GM12872 (cell line): ENCODE results near the gene SLC2A8.

ENCODE experiments used
- TF ChIP-seq, protein P1 (sequence below): IDR thresholded peaks from 3 replicates; pipeline ENCODE4 v1.5.1; 2011; ENCODE audit warnings: low read depth, mild to moderate bottlenecking, low read length, moderate library complexity; ENCODE audit not compliant: insufficient read depth

The SLC2A8 gene

DNA sequence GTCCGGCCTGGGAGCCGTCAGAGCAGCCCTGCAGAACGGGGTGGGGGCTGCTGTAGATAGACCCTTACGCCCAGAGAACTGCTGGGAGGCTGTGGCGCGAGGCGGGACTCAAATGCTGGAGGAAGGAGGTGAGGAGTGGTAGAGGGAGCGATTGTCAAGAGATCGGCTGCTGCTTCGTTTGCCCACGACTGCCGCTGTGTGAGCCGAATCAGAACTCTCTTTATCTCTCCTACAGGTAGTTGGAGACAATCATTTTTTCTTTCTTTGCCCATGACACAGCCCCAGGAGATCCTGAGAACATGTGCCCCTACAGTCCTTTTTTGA, 27.7 kb downstream of the SLC2A8 start:
- TF ChIP-seq, protein P1, sequence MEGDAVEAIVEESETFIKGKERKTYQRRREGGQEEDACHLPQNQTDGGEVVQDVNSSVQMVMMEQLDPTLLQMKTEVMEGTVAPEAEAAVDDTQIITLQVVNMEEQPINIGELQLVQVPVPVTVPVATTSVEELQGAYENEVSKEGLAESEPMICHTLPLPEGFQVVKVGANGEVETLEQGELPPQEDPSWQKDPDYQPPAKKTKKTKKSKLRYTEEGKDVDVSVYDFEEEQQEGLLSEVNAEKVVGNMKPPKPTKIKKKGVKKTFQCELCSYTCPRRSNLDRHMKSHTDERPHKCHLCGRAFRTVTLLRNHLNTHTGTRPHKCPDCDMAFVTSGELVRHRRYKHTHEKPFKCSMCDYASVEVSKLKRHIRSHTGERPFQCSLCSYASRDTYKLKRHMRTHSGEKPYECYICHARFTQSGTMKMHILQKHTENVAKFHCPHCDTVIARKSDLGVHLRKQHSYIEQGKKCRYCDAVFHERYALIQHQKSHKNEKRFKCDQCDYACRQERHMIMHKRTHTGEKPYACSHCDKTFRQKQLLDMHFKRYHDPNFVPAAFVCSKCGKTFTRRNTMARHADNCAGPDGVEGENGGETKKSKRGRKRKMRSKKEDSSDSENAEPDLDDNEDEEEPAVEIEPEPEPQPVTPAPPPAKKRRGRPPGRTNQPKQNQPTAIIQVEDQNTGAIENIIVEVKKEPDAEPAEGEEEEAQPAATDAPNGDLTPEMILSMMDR, result no peak

DNA sequence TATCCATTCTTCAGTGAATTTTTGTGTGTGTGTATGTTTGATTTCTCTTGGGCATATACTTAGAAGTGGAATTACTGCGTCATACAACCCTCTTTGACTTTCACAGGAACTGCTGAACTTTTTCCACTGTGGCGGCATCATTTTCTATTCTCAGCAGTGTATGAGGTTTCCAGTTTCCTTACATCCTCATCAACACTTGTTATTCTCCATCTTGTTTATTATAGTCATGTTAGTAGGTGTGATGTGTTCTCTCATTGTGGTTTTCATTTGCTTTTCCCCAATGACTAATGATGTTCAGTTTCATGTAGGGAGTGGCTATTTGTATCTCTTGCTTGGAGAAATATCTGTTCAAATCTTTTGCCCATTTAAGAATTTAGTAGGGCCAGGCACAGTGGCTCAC, 29.8 kb downstream of the SLC2A8 start:
- TF ChIP-seq, protein P1, result no peak

DNA sequence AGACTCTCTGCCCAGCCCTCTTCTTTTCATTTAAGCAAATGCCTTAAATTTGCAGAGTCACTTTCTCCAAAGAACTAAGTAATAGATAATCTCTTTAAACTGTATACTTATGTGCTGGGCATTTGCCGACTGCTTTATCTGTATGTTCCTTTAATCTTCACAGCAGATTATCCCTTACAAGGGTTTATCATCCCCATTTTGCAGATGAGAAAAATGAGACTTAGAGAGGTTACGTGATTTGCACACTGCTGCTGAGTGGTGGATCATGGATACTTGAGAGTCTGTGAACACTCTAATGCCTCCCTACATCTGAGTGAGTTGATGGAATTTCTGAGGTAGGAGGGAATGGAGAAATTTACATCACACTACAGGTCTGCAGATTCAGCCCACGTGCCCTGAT, 31.4 kb downstream of the SLC2A8 start:
- TF ChIP-seq, protein P1, result no peak

DNA sequence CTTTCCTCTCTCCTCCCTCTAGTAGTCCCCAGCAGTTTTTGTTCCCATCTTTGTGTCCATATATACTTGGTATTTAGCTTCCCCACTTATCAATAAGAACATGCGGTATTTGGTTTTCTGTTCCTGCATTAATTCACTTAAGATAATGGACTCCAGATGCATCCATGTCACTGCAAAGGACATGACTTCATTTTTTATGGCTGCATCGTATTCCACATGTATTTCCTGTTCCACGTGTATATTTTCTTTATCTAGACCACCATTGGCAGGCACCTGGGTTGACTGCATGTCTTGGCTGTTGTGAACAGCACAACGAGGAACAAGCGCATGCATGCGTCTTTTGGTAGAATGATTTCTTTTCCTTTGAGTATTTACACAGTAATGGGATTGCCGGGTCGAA, 33.4 kb downstream of the SLC2A8 start:
- TF ChIP-seq, protein P1, result no peak

DNA sequence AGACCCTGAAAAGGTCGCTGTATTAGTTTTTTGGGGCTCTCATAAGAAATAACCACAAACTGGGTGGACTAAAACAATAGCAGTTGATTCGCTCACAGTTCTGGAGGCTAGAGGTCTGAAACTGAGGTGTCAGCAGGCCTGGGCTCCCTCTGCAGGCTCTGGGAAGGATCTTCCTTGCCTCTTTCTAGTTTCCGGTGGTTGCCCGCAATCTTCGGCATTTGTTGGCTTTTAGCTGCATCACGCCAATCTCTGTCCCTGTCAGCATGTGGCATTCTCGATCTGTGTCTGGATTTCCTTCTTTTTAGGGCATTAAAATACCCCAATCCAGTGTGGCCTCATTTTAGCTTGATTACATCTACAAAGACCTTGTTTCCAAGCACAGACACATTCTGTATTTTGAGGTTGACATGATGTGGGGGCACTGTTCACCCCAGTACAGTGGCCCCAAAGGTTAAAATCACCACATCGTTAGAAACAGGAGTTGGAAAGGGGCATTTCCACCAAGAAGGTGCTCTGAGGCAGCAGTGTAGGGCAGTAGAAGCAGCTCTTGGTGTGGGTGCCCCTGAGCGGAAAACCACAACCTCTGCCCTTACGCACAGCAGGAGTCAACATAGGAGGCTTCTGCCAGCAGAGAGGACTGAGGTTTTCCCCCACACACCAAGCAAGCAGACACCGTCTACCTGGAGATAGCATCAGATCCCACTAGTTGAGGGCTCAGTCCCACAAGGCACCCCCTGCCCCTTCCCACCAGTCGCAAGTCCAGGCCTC, 40.7 kb downstream of the SLC2A8 start:
- TF ChIP-seq, protein P1, result no peak

DNA sequence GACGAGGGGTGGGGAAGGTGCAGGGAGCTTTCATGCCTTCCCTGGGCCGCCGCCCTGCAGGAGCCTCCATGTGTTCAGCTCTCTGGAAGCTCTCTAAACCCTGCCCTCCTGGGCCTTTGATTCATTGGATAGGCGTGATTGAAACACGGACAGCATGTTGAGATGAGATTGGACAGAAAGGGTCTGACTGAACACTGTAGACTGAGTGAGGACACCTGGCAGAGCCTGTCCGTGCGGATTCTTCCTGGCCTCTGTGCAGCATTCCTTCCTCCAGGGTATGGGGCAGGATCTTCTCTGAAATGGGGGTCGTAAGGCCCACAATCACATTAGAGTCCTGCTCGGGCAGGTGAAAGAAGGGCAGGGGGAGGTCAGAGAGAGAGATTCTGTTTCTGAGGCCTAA, 41.4 kb downstream of the SLC2A8 start:
- TF ChIP-seq, protein P1, result no peak

DNA sequence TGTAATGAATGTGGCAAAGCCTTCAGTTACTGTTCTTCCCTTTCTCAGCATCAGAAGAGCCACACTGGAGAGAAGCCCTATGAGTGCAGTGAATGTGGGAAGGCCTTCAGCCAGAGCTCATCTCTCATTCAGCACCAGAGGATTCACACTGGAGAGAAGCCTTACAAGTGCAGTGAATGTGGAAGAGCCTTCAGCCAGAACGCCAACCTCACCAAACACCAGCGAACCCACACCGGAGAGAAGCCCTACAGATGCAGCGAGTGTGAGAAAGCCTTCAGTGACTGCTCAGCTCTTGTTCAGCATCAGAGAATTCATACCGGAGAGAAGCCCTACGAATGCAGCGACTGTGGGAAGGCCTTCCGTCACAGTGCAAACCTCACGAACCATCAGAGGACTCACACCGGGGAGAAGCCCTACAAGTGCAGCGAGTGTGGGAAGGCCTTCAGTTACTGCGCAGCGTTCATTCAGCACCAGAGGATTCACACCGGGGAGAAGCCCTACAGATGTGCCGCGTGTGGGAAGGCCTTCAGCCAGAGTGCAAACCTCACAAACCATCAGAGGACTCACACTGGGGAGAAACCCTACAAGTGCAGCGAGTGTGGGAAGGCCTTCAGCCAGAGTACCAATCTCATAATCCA, 47.4 kb downstream of the SLC2A8 start:
- TF ChIP-seq, protein P1, result no peak
